ENCODE data around the gene TACR2. TPM values are rescaled to one million over a fixed set of nuclear protein-coding genes. Genes with fewer than 3 reads are reported as not detected.

Gene TACR2
- total RNA-seq, 6 donors from 2014 or later, result 0.94 to 1.4 (median 1.2) TPM; not detected in 3

GRCh38 chr10:69434926-69435325 is 18.2 kb upstream of the TACR2 start:
- TF ChIP-seq EP300 (IDR thresholded peaks at IDR 0.05) (no peak), POLR2A (IDR thresholded peaks at IDR 0.05) (no peak), POLR2AphosphoS5 (IDR thresholded peaks at IDR 0.05) (no peak), CTCF (IDR thresholded peaks at IDR 0.05) (no peak)
- Histone ChIP-seq H3K36me3 (no peaks in the 10 kb centered on the region), H3K27me3 (no peaks in the 10 kb centered on the region), H3K4me3 (no peak overlapping the region), H3K27ac (no peak overlapping the region), H3K4me1 (peaks cover 13 to 22% (median 20%) of the 10 kb centered on the region in 4 donors), H3K9me3 (no peaks in the 10 kb centered on the region)
- WGBS, 2 donors, result 96 to 98% methylated on average over 5 to 11 of the region's 11 CpGs
- DNase-seq (peak in 1 of 2 donors; percentile 48), ATAC-seq (ENCODE audit: low FRiP score in 2 of 2) (no peak)

GRCh38 chr10:69434169-69434568 is 17.5 kb upstream of the TACR2 start:
- Histone ChIP-seq H3K27me3 (no peaks in the 10 kb centered on the region), H3K9me3 (no peaks in the 10 kb centered on the region), H3K4me1 (peaks cover 5 to 15% (median 13%) of the 10 kb centered on the region in 4 donors), H3K4me3 (no peak overlapping the region), H3K27ac (no peak overlapping the region), H3K36me3 (no peaks in the 10 kb centered on the region)
- DNase-seq (no peak), ATAC-seq (ENCODE audit: low FRiP score in 2 of 2) (no peak)
- no peak for TF ChIP-seq POLR2A (IDR thresholded peaks at IDR 0.05)
- TF ChIP-seq CTCF (IDR thresholded peaks at IDR 0.05), result no peak
- TF ChIP-seq EP300 (IDR thresholded peaks at IDR 0.05), result no peak
- no peak for TF ChIP-seq POLR2AphosphoS5 (IDR thresholded peaks at IDR 0.05)
- WGBS, 2 donors, result 63 to 73% methylated on average over 2 of the region's 2 CpGs

- no peaks in the 10 kb centered on the region for H3K36me3 ChIP-seq
- H3K9me3 ChIP-seq, result no peaks in the 10 kb centered on the region
- H3K27me3 ChIP-seq, result no peaks in the 10 kb centered on the region
- TF ChIP-seq POLR2AphosphoS5 (IDR thresholded peaks at IDR 0.05) (no peak), EP300 (IDR thresholded peaks at IDR 0.05) (no peak), CTCF (IDR thresholded peaks at IDR 0.05) (no peak), POLR2A (IDR thresholded peaks at IDR 0.05) (no peak)
- no peak overlapping the region for H3K4me3 ChIP-seq
- DNase-seq, result no peak
- no peak for ATAC-seq (ENCODE audit: low FRiP score in 2 of 2)
- H3K27ac ChIP-seq, result no peak overlapping the region
- peaks cover 12 to 31% (median 12%) of the 10 kb centered on the region in 4 donors for H3K4me1 ChIP-seq
- WGBS, 2 donors, result 65 to 76% methylated on average over 8 of the region's 8 CpGs
Measured at GRCh38 chr10:69428165-69428564, 11.4 kb upstream of the TACR2 start.

GRCh38 chr10:69426376-69426727 is 9.6 kb upstream of the TACR2 start:
- Histone ChIP-seq H3K27ac (peak overlapping the region; percentile 32 to 82 (median 54)), H3K27me3 (no peaks in the 10 kb centered on the region), H3K9me3 (no peaks in the 10 kb centered on the region), H3K4me3 (no peak overlapping the region), H3K36me3 (no peaks in the 10 kb centered on the region), H3K4me1 (peaks cover 16 to 48% (median 21%) of the 10 kb centered on the region in 4 donors)
- DNase-seq (no peak), ATAC-seq (ENCODE audit: low FRiP score in 2 of 2) (peak; percentile 8 to 70)
- no peak for TF ChIP-seq POLR2A (IDR thresholded peaks at IDR 0.05)
- peak; percentile 14 to 63 for TF ChIP-seq POLR2AphosphoS5 (IDR thresholded peaks at IDR 0.05)
- peak in 2 of 4 donors; percentile 59 to 70 for TF ChIP-seq EP300 (IDR thresholded peaks at IDR 0.05)
- TF ChIP-seq CTCF (IDR thresholded peaks at IDR 0.05), result no peak
- 80% methylated on average over 3 to 4 of the region's 4 CpGs for WGBS, 2 donors

Measured in upper lobe of left lung (tissue), 6 donors.